GM21390 (cell line): Measurements from ENCODE around the gene MUC4.
"Not testable (repeated sequence)": the region's sequence is repeated elsewhere in the genome, so short reads cannot be mapped to it uniquely, and the experiment has no call there.

Experiments used
- ATAC-seq: cut with Tn5 transposase; IDR thresholded peaks from one replicate; pipeline ENCODE4 v1.9.1; 2021; ENCODE audit not compliant: unreplicated experiment

MUC4 gene

GRCh38 chr3:195790901-195791300 lies 20.8 kb downstream of the MUC4 start:
- ATAC-seq: no peak

- no peak for ATAC-seq
Measured at GRCh38 chr3:195788711-195789581, 22.8 kb downstream of the MUC4 start.

- ATAC-seq: not testable (repeated sequence)
Measured at GRCh38 chr3:195785781-195786405, 25.8 kb downstream of the MUC4 start.

GRCh38 chr3:195784031-195784430 lies 27.7 kb downstream of the MUC4 start:
- not testable (repeated sequence) for ATAC-seq

DNA sequence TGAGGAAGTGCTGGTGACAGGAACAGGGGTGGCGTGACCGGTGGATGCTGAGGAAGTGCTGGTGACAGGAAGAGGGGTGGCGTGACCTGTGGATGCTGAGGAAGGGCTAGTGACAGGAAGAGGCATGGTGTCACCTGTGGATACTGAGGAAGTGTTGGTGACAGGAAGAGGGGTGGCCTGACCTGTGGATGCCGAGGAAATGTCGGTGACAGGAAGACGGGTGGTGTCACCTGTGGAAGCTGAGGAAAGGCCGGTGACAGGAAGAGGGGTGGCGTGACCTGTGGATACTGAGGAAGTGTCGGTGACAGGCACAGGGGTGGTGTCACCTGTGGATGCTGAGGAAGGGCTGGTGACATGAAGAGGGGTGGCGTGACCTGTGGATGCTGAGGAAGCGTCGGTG lies 30.5 kb downstream of the MUC4 start:
- not testable (repeated sequence) for ATAC-seq

DNA sequence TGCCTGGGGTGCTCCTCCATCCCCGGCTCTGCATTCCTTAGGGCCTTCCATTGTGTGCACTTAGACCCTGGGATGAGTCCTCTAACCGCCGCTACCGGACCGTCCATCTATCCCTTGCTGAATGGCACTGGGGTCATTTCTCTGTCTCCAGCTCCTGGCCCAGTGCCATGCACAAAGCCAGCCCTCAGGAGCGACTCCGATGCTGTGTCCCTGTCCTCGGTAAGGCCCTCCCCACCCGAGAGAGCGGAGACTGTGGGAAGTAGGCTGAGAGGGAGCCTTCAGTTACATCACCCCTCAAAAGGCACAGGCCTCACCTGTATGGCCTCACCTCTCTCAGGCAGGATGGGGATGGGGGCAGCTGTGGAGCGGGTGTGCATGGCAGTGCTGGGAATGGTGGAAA lies 33.8 kb downstream of the MUC4 start:
- ATAC-seq: no peak

GRCh38 chr3:195774917-195775316 lies 36.8 kb downstream of the MUC4 start:
- ATAC-seq: no peak

DNA sequence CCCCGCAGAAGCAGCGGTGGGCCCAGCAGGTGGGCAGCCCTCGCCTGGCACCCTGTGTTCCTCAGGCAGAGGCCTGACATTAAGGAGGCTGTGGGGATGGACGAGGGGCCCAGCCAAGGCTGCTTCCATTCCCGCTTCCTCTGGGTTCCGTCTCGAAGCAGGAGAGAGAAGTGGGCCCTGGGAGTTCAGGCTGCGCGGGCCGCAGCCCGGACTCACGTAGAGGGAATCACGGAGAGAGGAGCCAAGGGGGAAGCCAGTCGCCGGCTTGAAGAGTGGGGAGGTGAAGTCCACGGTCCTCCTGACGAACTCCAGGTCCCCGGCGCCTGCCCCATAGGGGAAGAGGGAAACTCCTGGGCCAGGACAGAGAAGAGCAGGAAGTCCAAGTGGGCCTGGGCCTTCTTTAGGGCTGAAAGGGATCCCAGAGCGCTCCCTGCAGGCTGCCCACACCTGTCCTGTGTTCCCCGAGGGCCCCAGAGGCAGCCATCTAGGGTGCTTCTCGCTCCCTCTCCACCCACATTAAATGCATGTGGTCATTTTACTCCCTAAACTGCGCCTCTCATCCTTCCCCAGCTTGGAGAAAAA lies 37.7 kb downstream of the MUC4 start:
- no peak for ATAC-seq

DNA sequence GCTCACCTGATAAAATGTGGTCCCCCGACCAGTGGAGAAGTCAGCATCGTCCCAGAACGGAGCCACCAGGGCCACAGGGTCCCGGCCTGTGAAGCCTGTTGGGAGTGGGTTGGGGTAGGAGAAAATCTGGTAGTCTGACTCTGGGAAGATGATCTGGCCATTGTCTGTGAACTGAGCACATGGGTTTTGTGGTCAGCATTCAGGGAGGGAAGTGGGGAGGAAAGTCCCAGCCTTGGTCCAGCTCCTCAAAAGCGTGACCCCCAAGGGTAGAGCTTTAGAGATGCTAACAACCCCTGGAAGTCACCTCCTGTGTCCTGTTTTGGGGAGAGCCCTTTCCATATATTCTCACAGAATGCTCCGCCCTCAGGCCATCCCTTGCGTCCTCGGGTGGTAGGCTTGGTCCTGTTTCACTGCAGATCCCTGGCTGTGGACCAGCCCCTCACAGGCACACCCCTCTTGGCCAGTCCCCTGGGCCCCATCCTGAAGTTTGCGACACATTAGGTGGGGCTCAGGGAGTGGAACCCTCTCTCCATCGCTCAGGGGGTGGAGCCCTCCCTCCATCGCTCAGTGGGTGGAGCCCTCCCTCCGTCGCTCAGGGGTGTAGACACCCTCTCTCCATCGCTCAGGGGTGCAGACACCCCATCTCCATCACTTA lies 40.0 kb downstream of the MUC4 start:
- no peak for ATAC-seq

DNA sequence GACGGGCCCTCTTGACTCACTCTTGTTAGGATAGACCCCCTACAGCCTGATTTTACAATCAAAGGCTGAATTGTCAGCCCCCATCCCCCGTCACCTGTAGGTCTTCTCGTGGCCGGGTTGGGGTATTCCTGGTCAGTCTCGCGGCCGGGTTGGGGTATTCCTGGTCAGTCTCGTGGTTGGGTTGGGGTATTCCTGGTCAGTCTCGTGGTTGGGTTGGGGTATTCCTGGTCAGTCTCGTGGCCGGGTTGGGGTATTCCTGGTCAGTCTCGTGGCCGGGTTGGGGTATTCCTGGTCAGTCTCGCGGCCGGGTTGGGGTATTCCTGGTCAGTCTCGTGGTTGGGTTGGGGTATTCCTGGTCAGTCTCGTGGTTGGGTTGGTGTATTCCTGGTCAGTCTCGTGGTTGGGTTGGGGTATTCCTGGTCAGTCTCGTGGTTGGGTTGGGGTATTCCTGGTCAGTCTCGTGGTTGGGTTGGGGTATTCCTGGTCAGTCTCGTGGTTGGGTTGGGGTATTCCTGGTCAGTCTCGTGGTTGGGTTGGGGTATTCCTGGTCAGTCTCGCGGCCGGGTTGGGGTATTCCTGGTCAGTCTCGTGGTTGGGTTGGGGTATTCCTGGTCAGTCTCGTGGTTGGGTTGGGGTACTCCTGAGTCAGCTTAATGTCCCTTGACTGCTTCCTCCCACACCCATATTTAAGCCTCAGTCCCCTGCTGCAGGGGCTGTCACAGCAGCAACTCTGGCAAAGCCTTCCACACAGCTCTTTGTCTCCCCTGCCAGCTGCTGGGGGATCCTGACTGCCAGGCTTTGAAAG lies 40.7 kb downstream of the MUC4 start:
- ATAC-seq: not testable (repeated sequence)

- no peak for ATAC-seq
Measured at GRCh38 chr3:195770081-195770840, 41.5 kb downstream of the MUC4 start.

DNA sequence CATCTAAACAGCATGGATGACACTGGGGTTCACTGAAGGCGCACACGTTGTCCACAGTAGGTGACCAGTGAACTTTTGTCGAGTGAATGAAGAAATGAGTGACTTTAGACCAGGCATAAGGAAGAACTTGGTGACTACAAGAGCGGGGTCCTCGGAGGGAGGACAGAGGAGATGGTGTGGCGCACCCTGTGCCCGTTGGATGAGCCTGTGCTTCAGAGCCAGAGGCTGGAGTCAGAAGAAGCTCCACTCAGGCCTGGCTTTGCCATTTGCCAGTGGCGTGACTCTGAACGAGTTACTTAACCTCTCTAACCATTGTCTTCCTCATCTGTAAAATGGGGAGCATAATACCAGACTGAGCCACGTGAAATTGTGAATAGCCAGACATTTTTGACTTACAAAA lies 42.2 kb downstream of the MUC4 start:
- ATAC-seq: no peak

DNA sequence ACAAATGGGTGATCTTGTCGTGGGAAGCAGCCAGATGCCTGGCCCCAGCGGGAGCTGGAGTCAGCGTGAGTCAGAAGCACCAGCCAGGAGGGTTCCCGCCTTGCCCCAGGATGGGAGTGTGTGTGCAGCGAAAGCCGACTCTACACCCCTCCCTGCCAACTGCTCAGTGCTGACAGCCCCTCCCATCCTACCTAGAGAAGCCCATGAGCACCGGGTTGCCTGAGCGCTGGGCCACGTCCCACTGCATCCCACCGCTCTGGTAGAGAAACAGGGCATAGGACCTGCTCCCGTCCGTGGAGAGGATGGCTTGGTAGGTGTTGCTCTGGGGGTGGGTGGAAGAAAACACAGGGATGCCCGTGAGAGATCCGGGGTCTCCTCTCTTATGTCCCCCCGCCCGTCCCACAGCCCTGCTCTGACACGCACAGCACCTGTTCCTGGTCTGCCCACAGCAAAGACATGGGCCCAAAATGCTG lies 42.9 kb downstream of the MUC4 start:
- ATAC-seq: no peak

DNA sequence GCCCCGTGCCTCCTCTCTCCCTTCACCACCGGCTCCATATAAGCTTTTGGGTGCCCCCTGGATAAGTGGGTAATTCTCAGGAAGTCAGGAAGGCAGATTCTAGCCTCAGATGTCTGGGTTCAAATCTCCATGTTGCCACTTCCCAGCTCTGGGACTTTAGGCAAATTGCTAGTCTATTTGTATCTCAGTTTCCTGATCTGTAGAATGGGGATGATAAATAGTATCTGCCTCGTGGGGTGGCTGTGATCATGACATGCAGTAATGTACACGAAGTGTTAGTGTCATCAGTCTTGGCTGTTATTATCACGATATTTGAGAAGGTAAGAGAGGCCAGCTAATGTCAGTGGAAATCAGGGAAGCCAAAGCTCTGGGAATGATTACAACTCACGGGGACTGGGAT lies 43.3 kb downstream of the MUC4 start:
- ATAC-seq: no peak

- ATAC-seq: no peak
Measured at GRCh38 chr3:195767792-195768191, 43.9 kb downstream of the MUC4 start.

GRCh38 chr3:195766671-195767070 lies 45.1 kb downstream of the MUC4 start:
- ATAC-seq: no peak

- no peak for ATAC-seq
Measured at GRCh38 chr3:195764961-195765706, 46.6 kb downstream of the MUC4 start.

- no peak for ATAC-seq
Measured at GRCh38 chr3:195763843-195764825, 47.6 kb downstream of the MUC4 start.
